ENCODE data around the gene ZNF814.
"Not testable (repeated sequence)": the region's sequence is repeated elsewhere in the genome, so short reads cannot be mapped to it uniquely, and the experiment has no call there.

DNA sequence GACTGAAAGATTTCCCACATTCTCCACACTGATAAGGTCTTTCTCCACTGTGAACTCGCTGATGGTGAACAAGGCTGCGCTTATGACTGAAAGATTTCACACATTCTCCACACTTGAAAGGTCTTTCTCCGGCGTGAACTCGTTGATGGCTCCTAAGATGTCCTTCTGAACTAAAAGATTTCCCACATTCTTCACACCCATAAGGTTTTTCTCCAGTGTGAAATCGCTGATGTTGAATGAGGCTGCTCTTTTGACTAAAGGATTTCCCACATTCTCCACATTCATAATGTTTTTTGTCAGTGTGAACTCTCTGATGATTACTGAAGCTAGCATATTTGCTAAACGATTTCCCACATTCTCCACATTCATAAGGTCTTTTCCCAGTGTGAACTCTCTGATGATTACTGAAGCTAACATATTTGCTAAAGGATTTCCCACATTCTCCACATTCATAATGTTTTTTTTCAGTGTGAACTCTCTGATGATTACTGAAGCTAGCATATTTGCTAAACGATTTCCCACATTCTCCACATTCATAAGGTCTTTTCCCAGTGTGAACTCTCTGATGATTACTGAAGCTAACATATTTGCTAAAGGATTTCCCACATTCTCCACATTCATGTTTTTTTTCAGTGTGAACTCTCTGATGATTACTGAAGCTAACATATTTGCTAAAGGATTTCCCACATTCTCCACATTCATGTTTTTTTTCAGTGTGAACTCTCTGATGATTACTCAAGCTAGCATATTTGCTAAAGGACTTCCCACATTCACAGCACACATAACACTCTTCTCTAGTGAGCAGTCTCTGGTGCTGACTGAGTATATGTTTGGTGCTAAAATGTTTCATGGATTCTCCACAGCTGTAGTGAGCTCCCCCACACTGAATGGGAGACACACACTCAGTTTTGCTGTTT is 14.7 kb downstream of the ZNF814 start:
- TF ChIP-seq CTCF (IDR thresholded peaks at IDR 0.05; ENCODE audit: borderline replicate concordance, extremely low read depth, low read length, poor library complexity, severe bottlenecking); EZH2 (IDR thresholded peaks at IDR 0.05; ENCODE audit: borderline replicate concordance, low read depth, low read length, severe bottlenecking): not testable (repeated sequence)
